Measurements from ENCODE around the gene FFAR1.
"Not testable (repeated sequence)": the region's sequence is repeated elsewhere in the genome, so short reads cannot be mapped to it uniquely, and the experiment has no call there.

FFAR1 gene

DNA sequence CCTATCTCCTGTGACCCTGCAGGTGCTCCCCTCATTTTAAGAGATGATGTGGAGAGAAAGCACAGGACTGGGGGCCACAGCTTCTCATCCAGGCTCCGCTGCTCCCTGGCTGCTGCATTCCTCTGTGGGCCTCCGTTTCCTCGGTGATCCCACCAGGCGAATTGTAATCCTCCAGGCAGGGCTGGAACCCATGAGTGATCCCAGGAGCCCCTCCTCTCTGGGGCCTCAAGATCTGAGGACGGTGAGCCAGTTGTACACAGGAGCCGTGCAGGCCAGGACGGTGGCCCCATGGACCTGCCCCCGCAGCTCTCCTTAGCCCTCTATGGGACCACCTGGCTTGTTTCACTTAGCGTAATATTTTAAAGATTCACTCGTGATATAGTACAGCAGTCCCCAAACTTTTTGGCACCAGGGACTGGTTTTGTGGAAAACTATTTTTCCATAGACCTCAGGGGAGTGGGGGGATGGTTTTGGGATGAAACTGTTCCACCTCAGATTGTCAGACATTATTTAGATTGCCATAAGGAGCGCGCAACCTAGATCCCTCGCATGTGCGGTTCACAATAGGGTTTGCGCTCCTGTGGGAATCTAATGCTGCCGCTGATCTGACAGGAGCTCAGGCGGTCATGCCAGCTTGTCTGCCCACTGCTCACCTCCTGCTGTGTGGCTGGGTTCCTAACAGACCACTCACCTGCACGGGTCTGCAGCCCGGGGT, 16.2 kb downstream of the FFAR1 start:
- no peak for DNase-seq

DNA sequence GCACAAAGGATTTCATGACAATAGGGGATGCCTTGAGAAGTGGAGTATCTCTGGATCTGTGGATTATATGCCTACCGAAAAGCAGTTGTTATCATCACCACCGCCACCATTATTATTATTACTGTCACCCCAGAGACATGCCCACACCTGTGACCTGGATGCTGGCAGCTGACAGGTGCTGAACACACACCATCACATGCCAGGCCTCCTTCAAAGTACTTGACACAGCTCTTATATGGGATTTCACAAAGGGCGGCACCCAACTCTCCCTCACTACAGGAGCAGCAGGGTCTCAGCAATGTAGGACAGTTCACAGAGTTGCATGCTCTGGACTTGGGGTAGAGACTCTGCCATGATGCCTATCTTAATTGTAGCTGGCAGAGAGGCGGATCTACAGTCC, 17.6 kb downstream of the FFAR1 start:
- no peak for DNase-seq

DNA sequence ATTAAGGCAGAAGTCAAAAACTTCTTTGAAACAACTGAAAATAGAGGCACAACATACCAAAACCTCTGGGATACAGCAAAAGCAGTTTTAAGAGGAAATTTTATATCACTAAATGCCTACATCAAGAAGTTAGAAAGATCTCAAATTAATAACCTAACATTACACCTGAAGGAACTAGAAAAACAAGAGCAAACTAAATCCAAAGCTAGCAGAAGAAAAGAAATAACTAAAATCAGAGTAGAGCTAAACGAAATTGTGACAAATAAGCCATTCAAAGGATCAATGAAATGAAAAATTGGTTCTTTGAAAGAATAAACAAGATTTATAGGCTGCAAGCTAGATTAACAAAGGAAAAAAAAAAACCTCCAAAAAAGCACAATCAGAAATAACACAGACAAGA, 20.7 kb downstream of the FFAR1 start:
- no peak for DNase-seq

DNA sequence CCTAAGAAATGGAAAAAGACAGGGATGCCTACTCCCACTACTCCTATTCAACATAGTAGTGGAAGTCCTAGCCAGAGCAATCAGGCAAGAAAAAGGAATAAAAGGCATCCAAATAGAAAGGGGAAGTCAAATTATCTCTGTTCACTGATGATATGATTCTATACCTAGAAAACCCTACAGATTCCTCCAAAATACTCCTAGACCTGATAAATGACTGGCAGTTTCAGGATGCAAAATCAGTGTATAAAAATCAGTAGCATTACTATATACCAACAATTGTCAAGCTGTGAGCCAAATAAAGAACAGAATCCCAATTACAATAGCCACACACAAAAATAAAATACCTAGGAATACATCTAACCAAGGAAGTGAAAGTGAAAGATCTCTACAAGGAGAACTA, 21.8 kb downstream of the FFAR1 start:
- DNase-seq = no peak

DNA sequence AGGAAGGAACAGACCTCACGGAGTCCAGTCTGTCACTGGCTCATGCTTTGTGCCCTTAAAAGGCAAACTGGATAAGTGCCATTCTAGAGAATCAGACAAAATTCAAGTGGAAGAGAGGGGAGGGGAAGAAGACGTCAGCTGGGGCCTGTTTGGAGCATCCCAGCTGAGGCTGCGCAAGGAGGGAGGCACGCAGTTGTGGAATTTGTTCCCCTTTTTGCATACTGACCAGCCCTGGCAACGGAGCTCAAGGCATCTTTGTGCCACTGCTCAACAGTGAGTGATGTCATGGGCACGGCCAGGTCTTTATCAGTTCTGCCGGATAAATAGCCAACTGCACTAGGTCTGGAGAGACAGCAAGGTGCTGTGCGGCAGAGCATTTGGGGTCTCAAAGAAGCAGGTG, 23.0 kb downstream of the FFAR1 start, which contains the start of gene GPR42:
Gene GPR42 (plus strand): TSS at position 347 of the 400 bp plus-strand sequence. CDS start 292 bp downstream, outside the sequence.
- no peak for DNase-seq

DNA sequence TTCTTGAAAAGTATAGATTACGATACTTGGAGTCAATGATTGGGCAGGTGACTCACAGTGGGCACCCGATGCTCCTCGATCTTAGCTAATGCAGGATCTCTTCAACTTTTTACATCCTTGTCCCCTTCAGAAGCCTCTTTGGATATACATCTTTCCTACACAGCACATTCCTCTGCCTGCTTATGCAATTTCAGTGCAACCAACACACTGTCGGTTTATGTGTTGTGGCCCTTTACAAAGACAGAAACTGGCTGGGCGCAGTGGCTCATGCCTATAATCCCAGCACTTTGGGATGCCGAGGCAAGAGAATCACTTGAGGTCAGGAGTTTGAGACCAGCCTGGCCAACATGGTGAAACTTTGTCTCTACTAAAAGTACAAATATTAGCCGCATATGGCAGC, 25.8 kb downstream of the FFAR1 start:
- DNase-seq = no peak

DNA sequence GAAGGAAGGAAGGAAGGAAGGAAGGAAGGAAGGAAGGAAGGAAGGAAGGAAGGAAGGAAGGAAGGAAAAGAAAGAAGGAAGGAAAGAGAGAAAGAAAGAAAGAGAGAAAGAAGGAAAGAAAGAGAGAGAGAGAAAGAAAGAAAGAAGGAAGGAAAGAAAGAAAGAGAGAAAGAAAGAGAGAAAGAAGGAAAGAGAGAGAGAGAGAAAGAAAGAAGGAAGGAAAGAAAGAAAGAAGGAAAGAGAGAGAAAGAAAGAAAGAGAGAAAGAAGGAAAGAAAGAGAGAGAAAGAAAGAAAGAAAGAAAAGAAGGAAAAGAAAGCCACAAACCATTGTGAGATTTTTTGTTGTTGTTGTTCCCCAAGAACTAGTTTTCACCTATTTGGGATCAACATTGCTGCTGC, 26.3 kb downstream of the FFAR1 start:
- DNase-seq = not testable (repeated sequence)

DNA sequence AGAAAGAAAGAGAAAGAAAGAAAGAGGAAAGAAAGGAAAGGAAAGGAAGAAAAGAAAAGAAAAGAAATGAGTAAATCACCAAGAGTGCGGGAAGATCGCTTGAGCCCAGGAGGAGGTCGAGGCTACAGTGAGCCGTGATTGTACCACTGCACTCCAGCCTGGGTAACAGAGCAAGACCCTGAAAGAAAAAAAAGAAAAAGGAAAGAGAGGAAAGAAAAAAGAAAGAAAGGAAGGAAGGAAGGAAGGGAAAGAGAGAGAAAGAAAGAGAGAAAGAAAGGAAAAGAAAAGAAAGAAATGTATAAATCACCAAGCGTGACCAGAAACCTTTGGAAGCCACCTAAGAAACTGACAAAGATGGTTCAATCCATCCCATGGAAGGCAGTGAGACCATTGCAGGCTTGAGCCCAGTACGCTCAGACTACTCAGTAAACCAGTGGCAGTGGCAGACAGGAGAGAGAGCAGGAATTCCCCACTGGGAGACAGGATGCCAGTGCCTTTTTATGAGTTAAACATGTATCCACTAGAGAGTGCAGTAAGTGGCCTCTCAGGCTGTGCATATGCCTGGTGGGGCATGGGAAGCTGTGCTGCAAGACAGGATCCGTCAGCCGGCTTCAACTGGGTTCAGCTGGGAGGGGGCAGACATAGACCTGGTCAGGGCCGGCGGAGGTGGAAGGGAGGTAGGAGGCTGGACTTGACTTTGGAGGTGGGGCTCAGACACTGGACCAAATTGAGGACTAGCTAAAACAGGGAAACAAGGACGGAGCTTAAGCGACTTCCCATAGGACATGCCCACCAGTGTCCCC, 28.0 kb downstream of the FFAR1 start:
- DNase-seq = no peak

DNA sequence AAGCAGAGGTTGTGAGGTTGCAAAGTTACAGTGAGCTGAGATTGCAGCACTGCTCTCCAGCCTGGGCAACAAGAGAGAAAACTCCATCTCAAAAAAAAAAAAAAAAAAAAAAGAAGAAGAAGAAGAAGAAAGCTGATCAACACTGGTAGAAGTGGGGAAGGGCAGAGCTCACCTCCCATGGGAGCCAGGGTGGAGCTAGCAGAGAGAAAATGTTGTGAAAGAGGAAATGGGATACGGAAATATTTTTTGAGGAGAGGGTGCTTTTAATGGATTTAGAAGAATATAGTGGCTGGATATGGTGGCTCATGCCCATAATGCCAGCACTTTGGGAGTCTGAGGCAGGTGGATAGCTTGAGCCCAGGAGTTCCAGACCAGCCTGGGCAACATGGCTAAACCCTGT, 30.0 kb downstream of the FFAR1 start:
- DNase-seq = no peak

DNA sequence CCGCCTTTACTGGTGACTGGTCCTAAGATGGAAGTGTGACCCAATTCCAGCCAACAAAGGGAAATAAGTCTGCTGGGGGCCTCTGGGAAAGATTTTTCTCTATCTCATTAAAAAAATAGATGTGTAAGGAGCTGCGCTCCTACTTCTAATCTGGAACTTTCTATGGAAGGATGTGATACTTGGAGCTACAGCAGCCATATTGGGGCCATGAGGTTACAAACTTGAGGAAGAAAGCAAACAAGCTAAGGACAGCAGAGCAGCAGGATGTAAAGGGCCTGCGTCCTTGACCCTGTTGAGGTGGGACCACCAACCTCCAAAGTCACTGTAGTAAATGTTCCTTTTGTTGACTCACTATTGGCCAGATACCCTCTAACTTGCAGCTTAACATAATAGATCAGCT, 30.7 kb downstream of the FFAR1 start:
- no peak for DNase-seq

DNA sequence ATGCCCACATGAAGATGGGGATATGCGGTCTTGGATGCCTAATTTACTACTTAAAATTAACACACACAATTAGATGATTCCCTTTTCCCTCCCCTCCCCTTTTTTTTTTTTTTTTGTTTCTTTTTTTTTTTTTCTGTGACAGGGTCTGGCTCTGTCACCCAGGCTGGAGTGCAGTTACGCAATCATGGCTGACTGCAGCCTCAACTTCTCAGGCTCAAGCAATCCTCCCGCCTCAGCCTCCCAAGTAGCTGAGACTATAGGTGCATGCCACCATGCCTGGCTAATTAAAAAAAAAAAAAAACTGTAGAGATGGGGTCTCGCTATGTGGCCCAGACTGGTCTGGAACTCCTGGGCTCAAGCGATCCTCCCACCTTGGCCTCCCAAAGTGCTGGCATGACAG, 31.8 kb downstream of the FFAR1 start:
- DNase-seq = not testable (repeated sequence)

DNA sequence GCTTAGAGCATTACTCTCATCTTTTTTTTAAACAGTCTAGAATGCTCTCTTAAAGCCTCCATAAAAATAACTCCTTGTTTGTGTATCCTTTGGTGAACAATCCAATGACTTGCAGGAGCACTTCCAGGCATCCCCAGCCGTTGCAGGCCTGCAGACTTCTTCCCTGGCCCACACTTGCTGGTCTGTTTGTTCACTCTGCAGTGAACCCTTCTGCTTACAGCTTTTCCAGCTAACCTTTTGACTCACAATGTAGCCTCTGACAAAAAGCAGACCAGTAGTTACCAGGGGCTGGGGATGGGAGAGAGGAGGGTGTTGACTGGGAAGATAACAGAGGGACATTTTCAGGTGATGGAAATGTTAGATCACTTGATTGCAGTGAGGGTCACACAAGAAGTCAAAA, 32.3 kb downstream of the FFAR1 start:
- DNase-seq = no peak

DNA sequence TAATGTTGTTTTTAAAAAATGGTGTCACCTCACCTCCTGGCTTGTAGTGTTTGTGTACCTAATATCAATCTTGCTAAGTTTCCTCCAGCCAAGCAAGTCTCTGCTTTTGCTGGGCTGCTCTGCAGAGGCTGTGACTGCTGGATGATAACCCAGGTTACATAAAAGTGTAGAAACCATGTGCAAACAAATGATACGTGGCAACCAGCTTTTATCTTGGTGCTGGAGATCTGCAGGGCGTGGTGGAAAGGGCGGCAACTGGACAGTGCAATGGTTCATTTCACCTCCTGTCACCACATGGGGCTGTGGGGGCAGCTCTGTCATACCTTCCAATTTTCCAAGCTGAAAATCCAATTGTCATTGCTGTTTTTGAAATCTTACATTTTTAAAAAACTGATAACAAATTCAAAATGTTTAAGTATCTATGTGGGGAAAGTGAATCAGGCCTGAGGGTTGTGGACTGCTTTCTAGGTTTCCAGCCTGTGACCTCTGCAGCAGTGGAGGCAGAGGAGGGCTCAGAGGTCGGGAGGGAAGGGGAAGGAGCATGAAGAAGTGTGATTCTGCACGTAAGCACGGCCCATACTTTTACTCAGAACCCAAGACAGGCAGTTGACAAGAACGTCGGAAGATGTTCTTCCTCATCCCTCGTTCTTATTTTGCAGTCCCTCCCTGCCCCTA, 32.9 kb downstream of the FFAR1 start:
- no peak for DNase-seq

DNA sequence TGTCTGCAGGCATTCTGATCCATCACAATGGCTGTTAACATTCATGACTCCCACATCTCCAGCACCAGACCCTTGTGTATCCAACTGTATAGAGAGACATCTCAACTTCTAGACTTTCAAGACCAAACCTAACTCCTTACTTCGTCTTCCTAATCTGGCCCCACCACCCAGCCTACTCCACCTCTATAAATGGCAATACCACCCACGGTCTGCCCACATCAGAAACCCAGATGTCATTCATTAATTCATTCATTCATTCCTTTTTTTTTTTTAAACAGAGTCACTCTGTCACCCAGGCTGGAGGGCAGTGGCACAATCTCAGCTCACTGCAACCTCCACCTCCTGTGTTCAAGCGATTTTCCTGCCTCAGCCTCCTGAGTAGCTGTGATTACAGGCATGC, 33.6 kb downstream of the FFAR1 start:
- DNase-seq = no peak

DNA sequence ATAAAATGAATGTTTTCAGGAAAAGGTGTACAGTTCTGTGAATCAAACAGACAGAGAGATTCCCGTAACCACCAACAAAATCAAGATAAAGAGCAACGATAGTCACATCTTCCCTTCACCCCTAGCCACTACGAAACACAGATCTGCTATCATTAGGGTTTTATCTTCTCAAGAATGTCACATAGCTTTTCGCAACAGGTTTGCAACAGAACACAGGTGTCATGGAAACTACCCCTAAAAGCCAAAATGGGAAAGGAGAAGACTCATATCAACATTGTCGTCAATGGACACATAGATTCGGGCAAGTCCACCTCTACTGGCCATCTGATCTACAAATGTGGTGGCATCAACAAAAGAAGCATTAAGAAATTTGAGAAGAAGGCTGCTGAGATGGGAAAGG, 34.2 kb downstream of the FFAR1 start:
- no peak for DNase-seq

DNA sequence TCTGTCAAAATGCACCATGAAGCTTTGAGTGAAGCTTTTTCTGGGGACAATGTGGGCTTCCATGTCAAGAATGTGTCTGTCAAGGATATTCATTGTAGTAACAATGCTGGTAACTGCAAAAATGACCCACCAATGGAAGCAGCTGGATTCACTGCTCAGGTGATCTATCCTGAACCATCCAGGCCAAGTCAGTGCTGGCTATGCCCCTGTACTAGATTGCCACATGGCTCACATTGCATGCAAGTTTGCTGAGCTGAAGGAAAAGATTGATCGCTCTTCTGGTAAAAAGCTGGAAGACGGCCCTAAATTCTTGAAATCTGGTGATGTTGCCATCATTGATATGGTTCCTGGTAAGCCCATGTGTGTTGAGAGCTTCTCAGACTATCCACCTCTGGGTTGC, 35.8 kb downstream of the FFAR1 start:
- no peak for DNase-seq

DNA sequence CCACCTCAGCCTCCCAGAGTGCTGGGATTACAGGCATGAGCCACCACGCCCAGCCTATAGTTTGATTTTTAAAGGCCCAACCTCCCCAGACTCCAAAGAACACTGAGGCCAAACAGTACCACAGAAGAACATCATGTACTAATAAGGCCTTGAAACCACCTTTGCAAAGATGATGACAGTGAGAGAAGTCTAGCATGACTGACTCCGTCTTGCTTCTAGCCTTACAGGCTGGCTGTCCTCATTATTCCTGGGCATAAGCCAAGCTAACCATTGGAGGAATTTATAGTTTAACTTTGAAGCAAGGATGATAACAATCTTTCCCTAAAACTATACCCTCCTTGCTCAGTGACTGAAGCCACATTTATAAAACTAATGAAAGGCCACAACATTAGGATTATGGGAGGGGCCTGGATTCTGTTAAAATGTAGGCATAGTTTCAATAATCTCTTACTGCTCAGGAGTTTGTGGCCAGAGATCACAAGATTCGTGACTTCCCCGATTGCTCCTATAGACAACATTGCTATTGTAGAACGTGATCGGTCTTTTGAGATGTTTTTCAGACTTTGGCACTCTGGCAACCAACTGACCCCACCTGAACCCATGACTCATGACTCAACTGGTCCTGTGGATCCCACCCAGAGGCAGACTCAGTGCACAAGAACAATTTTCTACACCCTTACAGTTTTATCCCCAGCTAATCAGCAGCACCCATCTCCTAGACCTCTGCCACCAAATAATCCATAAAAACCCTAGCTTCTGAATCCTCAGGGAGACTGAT, 40.8 kb downstream of the FFAR1 start:
- DNase-seq = no peak

DNA sequence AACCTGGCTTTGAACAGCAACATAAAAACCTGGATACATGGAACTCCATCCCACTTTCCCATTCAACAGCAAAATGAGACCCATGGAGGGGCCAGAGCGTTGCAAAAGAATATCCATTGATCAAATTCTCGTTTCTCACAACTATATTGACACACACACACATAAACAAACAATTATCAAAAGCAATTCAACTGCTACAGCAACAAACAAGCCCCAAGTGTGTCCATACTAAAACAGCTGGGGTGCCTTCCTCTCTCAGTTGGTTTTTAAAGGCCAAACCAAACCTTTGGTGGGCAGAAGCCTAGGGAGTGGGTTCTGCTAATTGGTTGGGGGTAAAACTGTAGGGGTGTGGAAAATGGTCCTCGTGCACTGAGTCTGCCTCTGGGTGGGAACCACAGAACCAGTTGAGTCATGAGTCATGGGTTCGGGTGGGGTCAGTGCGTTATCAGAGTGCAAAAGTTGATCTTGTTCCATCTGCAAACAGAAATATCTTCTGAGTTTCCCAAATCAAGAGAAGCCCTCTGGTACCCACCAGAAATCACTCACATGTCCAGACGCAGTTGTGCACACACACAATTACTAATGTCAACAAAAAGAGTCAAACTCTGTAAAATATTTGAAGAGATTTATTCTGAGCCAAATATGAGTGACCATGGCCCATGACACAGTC, 41.6 kb downstream of the FFAR1 start:
- no peak for DNase-seq

DNA sequence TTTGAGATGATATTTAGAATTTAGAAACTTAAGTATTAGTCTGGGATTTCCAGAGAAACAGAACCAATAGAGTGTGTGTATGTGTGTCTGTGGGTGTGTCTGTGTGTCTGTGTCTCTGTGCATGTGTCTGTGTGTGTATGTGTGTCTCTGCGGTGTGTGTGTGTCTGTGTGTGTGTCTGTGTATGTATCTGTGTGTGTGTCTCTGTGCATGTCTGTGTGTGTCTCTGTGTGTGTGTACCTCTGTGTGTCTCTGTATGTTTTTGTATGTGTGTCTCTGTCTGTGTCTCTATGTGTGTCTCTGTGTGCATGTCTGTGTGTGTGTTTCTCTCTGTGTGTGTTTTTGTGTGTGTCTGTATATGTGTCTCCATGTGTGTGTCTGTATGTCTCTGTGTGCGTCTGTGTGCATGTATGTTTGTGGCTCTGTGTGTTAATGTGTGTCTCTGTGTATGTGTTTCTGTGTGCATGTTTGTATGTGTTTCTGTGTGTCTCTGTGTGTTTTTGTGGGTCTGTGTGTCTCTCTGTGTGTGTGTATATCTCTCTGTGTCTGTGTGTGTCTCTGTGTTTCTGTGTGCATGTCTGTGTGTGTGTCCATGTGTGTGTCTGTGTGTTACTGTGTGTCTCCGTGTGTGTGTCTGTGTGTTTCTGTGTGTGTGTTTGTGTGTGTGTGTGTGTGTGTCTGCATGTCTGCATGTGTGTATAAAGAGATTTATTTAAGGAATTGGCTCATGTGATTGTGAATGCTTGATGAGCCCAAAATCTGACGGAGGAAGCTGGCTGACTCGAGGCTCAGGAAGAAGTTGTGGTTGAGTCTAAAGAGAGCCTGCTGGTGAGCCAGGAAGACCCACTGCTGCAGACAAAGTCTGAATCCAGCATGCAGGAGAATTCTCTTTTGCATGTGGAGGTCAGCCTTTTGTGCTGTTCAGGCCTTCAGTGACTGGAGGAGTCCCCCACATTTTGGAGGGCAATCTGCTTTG, 45.3 kb downstream of the FFAR1 start:
- no peak for DNase-seq

DNA sequence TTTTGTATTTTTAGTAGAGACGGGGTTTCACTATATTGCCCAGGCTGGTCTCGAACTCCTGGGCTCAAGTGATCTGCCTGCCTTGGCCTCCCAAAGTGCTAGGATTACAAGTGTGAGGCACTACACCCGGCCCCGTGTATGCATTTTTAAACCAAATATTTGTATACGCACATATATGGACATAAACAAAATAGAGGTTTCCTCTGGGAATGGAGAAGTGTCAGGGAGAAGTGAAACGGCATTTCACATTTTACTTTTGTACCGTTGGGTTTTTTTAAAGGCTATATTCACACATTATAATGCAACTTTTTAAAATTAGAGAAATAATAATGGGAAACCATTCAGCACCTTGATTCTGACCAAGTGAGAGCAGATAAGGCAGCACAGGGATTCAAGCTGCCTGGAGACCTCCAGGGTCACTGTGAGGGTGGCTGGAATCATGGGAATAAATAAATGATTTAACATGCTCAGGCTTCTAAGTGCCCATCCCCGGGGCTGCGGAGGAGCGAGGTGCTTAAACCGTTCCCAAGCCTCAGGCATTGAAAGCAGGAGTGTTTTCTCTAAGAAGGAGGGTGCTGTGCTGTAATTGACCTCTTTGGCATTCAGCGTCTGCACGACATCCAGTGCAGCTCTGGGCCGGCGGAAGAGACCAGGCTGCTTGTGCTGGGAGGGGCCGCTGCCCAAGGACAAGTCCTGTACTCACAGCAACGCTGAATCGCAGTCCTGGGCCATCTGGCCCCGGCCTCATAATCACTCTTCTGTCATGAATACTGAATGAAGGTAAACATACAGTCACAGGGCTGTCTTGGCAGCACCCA, 47.9 kb downstream of the FFAR1 start:
- no peak for DNase-seq
